PC-9 (cell line): ENCODE results near the gene ZNF677. TPM values are rescaled to one million over a fixed set of nuclear protein-coding genes. Genes with fewer than 3 reads are reported as not detected.
"Not testable (repeated sequence)": the region's sequence is repeated elsewhere in the genome, so short reads cannot be mapped to it uniquely, and the experiment has no call there.

Experiments used
- BruUV-seq: library from RNA; stranded (reverse); fragments of 400-500 nt; replicated peaks from 2 replicates; lab custom pipeline; 2021; lab: Mats Ljungman, UMichigan
- CTCF ChIA-PET: fragments of 300-600 bp; sonication (Branson Sonifier 250); formaldehyde crosslinking; loops from one replicate; lab custom pipeline; 2022; ENCODE audit warnings: antibody characterized with exemption; lab: Charles Lee
- POLR2A ChIA-PET: fragments of 300-600 bp; sonication (Branson Sonifier 250); formaldehyde crosslinking; loops from one replicate; lab custom pipeline; 2022; ENCODE audit warnings: antibody characterized with exemption; ENCODE audit not compliant: unreplicated experiment; lab: Charles Lee
- DNase-seq, 2 experiments: peaks; one replicate each; pipeline versions ENCODE4 v3.0.0 to v3.0.0-alpha.2; 2015 to 2022; ENCODE audit warnings: mixed read lengths in 1 of 2
- H2AFZ ChIP-seq: fragments of 200-600 bp; sonication (generic); 2 replicates; pipeline ENCODE4 v1.8.1; 2017; ENCODE audit warnings: antibody characterized with exemption
- H3F3A ChIP-seq: fragments of 200-600 bp; sonication (generic); 2 replicates; pipeline ENCODE4 v1.8.1; 2017; ENCODE audit warnings: antibody characterized with exemption, mild to moderate bottlenecking, low read depth; ENCODE audit not compliant: insufficient read depth
- H3K27ac ChIP-seq: fragments of 200-600 bp; sonication (generic); 2 replicates; pipeline ENCODE4 v1.6.1; 2016; ENCODE audit warnings: mixed run types
- H3K27me3 ChIP-seq: fragments of 200-600 bp; sonication (generic); 2 replicates; pipeline ENCODE4 v1.6.1; 2016; ENCODE audit warnings: low read depth, mixed run types; ENCODE audit not compliant: insufficient read depth
- H3K36me3 ChIP-seq: fragments of 200-600 bp; sonication (generic); 2 replicates; pipeline ENCODE4 v1.6.1; 2016; ENCODE audit warnings: low read depth, mixed run types
- H3K4me1 ChIP-seq: fragments of 200-600 bp; sonication (generic); replicated peaks from 2 replicates; pipeline ENCODE4 v1.6.1; 2016; ENCODE audit warnings: mixed run types; ENCODE audit not compliant: insufficient read depth
- H3K4me2 ChIP-seq: fragments of 200-600 bp; sonication (generic); 2 replicates; pipeline ENCODE4 v1.6.1; 2017; ENCODE audit warnings: mixed run types
- H3K4me3 ChIP-seq: fragments of 200-600 bp; sonication (generic); 2 replicates; pipeline ENCODE4 v1.6.1; 2016; ENCODE audit warnings: mixed run types
- H3K79me2 ChIP-seq: fragments of 200-600 bp; sonication (generic); 2 replicates; pipeline ENCODE4 v1.6.1; 2017; ENCODE audit warnings: low read depth, mixed run types
- H3K9me2 ChIP-seq: fragments of 200-600 bp; sonication (generic); 2 replicates; pipeline ENCODE4 v1.8.1; 2017; ENCODE audit warnings: mild to moderate bottlenecking; ENCODE audit not compliant: insufficient read depth
- H3K9me3 ChIP-seq: fragments of 200-600 bp; sonication (generic); 2 replicates; pipeline ENCODE4 v1.8.1; 2016; ENCODE audit warnings: low read depth; ENCODE audit not compliant: insufficient read depth
- H4K20me1 ChIP-seq: fragments of 200-600 bp; sonication (generic); 2 replicates; pipeline ENCODE4 v1.8.1; 2017; ENCODE audit not compliant: insufficient read depth
- CTCF ChIP-seq: fragments of 200-600 bp; sonication (generic); conservative IDR thresholded peaks from 2 replicates; pipeline ENCODE4 v1.6.1; 2017; ENCODE audit warnings: mixed run types, antibody characterized with exemption, mild to moderate bottlenecking, moderate library complexity
- EZH2 ChIP-seq: fragments of 200-600 bp; sonication (generic); IDR thresholded peaks from 2 replicates; pipeline ENCODE4 v1.8.0; 2017; ENCODE audit warnings: antibody characterized with exemption, low read depth
- intact Hi-C: fragments of 100-400 bp; cut with micrococcal nuclease; formaldehyde crosslinking; loops from one replicate; pipeline ENCODE4 v1.10.0; 2022; ENCODE audit not compliant: unreplicated experiment
- total RNA-seq: library from RNA; stranded (reverse); gene quantifications from 2 replicates; pipeline ENCODE4 v1.2.3, GENCODE V29; 2021

The ZNF677 gene
- total RNA-seq, 1 experiment from 2014 or later = 14.5 TPM

DNA sequence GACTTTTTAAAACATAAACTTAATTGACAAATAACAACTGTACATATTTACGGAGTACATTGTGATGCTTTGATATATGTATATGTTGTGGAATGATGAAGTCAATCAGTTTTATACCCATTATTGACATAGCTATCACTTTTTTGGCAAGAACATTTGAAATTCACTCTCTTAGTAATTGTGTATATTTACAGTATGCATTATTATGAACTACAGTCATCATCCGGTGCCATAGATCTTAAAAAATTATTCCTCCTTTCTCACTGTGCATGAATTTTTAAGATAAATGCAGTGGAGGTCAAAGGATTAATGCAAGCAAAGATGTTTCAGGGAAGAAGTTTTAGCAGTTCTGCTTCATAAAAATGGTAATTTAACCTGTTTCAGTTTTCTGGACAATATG, 20.8 kb upstream of the ZNF677 start:
- BruUV-seq = no TSS peak

DNA sequence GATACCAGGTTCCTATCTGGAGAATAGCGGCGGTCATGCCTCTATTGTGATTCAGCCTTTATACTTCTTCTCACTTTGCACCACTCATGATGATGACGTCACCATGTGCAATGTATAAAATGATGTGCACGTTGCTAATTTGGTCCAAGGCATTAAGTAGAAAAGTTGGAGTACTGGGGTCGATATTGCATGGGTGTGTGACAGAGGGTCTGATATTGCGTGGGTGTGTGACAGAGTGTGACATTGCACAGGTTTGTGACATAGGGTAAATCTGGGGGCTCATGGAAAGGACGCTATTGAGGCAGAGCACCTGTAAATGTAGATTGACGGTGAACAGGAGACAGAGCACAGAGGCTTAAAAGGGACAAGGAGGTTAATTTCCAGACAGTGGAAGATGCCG, 17.4 kb upstream of the ZNF677 start:
- Histone ChIP-seq H3K9me3 (no peaks in the 10 kb centered on the region; the same call in 1 of the 2 replicates), H3K4me2 (no peak overlapping the region), H3K27me3 (peaks cover 57% of the 10 kb centered on the region), H3K36me3 (no peaks in the 10 kb centered on the region), H3K27ac (no peak overlapping the region), H3K4me3 (no peak overlapping the region), H3K79me2 (no peaks in the 10 kb centered on the region), H4K20me1 (no peaks in the 10 kb centered on the region), H3F3A (no peaks in the 10 kb centered on the region), H3K4me1 (no peaks in the 10 kb centered on the region), H3K9me2 (no peaks in the 10 kb centered on the region), H2AFZ (no peak overlapping the region)
- intact Hi-C loops = no loop called here
- ChIA-PET POLR2A (no interaction called here), CTCF (no interaction called here)
- no TSS peak for BruUV-seq
- no peak for DNase-seq
- TF ChIP-seq EZH2 = no peak
- TF ChIP-seq CTCF = no peak

More for the DNA sequence above, 20.8 kb upstream of the ZNF677 start:
- intact Hi-C loops = no loop called here
- H3K9me2 ChIP-seq = no peaks in the 10 kb centered on the region
- no peaks in the 10 kb centered on the region for H3K4me1 ChIP-seq
- no peaks in the 10 kb centered on the region for H3K79me2 ChIP-seq
- H4K20me1 ChIP-seq = no peaks in the 10 kb centered on the region
- H3K9me3 ChIP-seq = no peaks in the 10 kb centered on the region; the same call in 1 of the 2 replicates
- H3K27me3 ChIP-seq = peaks cover 77% of the 10 kb centered on the region
- H3K27ac ChIP-seq = no peak overlapping the region
- no peaks in the 10 kb centered on the region for H3K36me3 ChIP-seq
- TF ChIP-seq EZH2 (no peak), CTCF (no peak)
- DNase-seq = no peak
- CTCF ChIA-PET = no interaction called here
- H3K4me2 ChIP-seq = no peak overlapping the region
- no peaks in the 10 kb centered on the region for H3F3A ChIP-seq
- POLR2A ChIA-PET = no interaction called here
- H2AFZ ChIP-seq = no peak overlapping the region
- no peak overlapping the region for H3K4me3 ChIP-seq

- H4K20me1 ChIP-seq, H3F3A ChIP-seq, H3K4me2 ChIP-seq, intact Hi-C loops, POLR2A ChIA-PET, CTCF ChIA-PET, H3K4me3 ChIP-seq, H3K4me1 ChIP-seq, H3K36me3 ChIP-seq, BruUV-seq, H3K79me2 ChIP-seq, DNase-seq, H3K27ac ChIP-seq, H3K9me2 ChIP-seq, H2AFZ ChIP-seq, H3K9me3 ChIP-seq: not testable (repeated sequence)
- H3K27me3 ChIP-seq = peaks cover 38% of the 10 kb centered on the region
These were observed 15.2 kb upstream of the ZNF677 start for GRCh38 chr19:53269861-53270260.

DNA sequence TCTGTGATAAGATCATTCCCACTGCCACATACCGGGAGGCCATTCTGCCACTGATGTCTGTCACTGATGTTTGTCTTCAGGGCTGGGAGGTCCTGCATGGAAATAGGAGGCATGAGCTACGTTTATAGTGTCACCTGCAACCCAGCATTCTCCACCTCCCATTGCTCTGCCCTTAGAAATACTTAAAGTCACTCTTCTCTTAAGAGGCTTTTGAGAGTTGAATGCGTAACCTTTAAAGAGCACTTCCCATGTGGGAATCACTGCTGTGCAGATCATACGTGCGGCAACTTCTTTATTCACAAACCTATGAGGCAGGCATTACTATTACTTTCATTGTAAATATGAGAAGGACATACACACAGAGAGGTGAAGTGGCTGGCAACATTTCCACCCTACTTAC, 12.9 kb upstream of the ZNF677 start, which contains the start of gene VN1R4:
VN1R4 (minus strand) TSS at position 101 of the 400 bp plus-strand sequence; CDS start at position 43, 58 bp downstream.
- BruUV-seq, CTCF ChIA-PET, H3K79me2 ChIP-seq, H3K9me2 ChIP-seq, H3K4me3 ChIP-seq, DNase-seq, intact Hi-C loops, H2AFZ ChIP-seq, H3K4me1 ChIP-seq, H3K4me2 ChIP-seq, H3K27ac ChIP-seq, H3F3A ChIP-seq, H4K20me1 ChIP-seq, H3K36me3 ChIP-seq: not testable (repeated sequence)
- peaks cover 14% of the 10 kb centered on the region; the same call in 1 of the 2 replicates for H3K9me3 ChIP-seq
- peaks cover 15% of the 10 kb centered on the region for H3K27me3 ChIP-seq
- POLR2A ChIA-PET = interaction anchor here (0.5 to 0.6 kb wide), 2 partner anchors 451 to 818 kb away, joined by 4 read pairs; no protein-coding TSS in a partner anchor

GRCh38 chr19:53257715-53258342, 3.2 kb upstream of the ZNF677 start, which contains the start of gene VN1R2:
Gene VN1R2, plus strand, starts transcription at chr19:53258292. Its CDS starts 84 bp downstream, at chr19:53258376.
- H3K27ac ChIP-seq, H3K4me3 ChIP-seq, H3K9me2 ChIP-seq, H3K27me3 ChIP-seq, H3K4me2 ChIP-seq, CTCF ChIA-PET, H3K9me3 ChIP-seq, POLR2A ChIA-PET, BruUV-seq, DNase-seq, H3F3A ChIP-seq, H3K4me1 ChIP-seq, H3K36me3 ChIP-seq, H2AFZ ChIP-seq, intact Hi-C loops, H4K20me1 ChIP-seq, H3K79me2 ChIP-seq: not testable (repeated sequence)
